ENCODE measurements around the gene PDSS2.

The PDSS2 gene

GRCh38 chr6:107205058-107205998 is 254.0 kb downstream of the PDSS2 start:
- TF ChIP-seq GATA3 (IDR thresholded peaks at IDR 0.05; ENCODE audit: low read depth, low read length) (no peak), GATA2 (IDR thresholded peaks at IDR 0.05; ENCODE audit: low read depth, low read length) (no peak)

- no peak for TF ChIP-seq GATA3 (IDR thresholded peaks at IDR 0.05; ENCODE audit: low read depth, low read length)
- TF ChIP-seq GATA2 (IDR thresholded peaks at IDR 0.05; ENCODE audit: low read depth, low read length) = no peak
Measured at GRCh38 chr6:107202876-107203468, 256.4 kb downstream of the PDSS2 start.

GRCh38 chr6:107198631-107199416 is 260.5 kb downstream of the PDSS2 start:
- TF ChIP-seq GATA2 (IDR thresholded peaks at IDR 0.05; ENCODE audit: low read depth, low read length) = no peak
- no peak for TF ChIP-seq GATA3 (IDR thresholded peaks at IDR 0.05; ENCODE audit: low read depth, low read length)

GRCh38 chr6:107196152-107196551 is 263.2 kb downstream of the PDSS2 start:
- TF ChIP-seq GATA2 (IDR thresholded peaks at IDR 0.05; ENCODE audit: low read depth, low read length) (no peak), GATA3 (IDR thresholded peaks at IDR 0.05; ENCODE audit: low read depth, low read length) (no peak)

- TF ChIP-seq GATA2 (IDR thresholded peaks at IDR 0.05; ENCODE audit: low read depth, low read length) (no peak), GATA3 (IDR thresholded peaks at IDR 0.05; ENCODE audit: low read depth, low read length) (no peak)
Measured at GRCh38 chr6:107192830-107193229, 266.5 kb downstream of the PDSS2 start.

- TF ChIP-seq GATA3 (IDR thresholded peaks at IDR 0.05; ENCODE audit: low read depth, low read length) = no peak
- no peak for TF ChIP-seq GATA2 (IDR thresholded peaks at IDR 0.05; ENCODE audit: low read depth, low read length)
Measured at GRCh38 chr6:107187630-107188029, 271.7 kb downstream of the PDSS2 start.

- TF ChIP-seq GATA2 (IDR thresholded peaks at IDR 0.05; ENCODE audit: low read depth, low read length) (no peak), GATA3 (IDR thresholded peaks at IDR 0.05; ENCODE audit: low read depth, low read length) (no peak)
Measured at GRCh38 chr6:107186047-107186446, 273.3 kb downstream of the PDSS2 start.

GRCh38 chr6:107185391-107185970 is 273.9 kb downstream of the PDSS2 start:
- TF ChIP-seq GATA3 (IDR thresholded peaks at IDR 0.05; ENCODE audit: low read depth, low read length) (no peak), GATA2 (IDR thresholded peaks at IDR 0.05; ENCODE audit: low read depth, low read length) (no peak)

- TF ChIP-seq GATA2 (IDR thresholded peaks at IDR 0.05; ENCODE audit: low read depth, low read length) = no peak
- TF ChIP-seq GATA3 (IDR thresholded peaks at IDR 0.05; ENCODE audit: low read depth, low read length) = no peak
Measured at GRCh38 chr6:107184435-107184834, 274.9 kb downstream of the PDSS2 start.

- TF ChIP-seq GATA3 (IDR thresholded peaks at IDR 0.05; ENCODE audit: low read depth, low read length) = no peak
- TF ChIP-seq GATA2 (IDR thresholded peaks at IDR 0.05; ENCODE audit: low read depth, low read length) = peak; percentile 80
Measured at GRCh38 chr6:107180099-107180498, 279.3 kb downstream of the PDSS2 start.

GRCh38 chr6:107179004-107179403 is 280.4 kb downstream of the PDSS2 start:
- TF ChIP-seq GATA3 (IDR thresholded peaks at IDR 0.05; ENCODE audit: low read depth, low read length) (no peak), GATA2 (IDR thresholded peaks at IDR 0.05; ENCODE audit: low read depth, low read length) (no peak)

- TF ChIP-seq GATA2 (IDR thresholded peaks at IDR 0.05; ENCODE audit: low read depth, low read length) (no peak), GATA3 (IDR thresholded peaks at IDR 0.05; ENCODE audit: low read depth, low read length) (no peak)
Measured at GRCh38 chr6:107173779-107174178, 285.6 kb downstream of the PDSS2 start.

- TF ChIP-seq GATA3 (IDR thresholded peaks at IDR 0.05; ENCODE audit: low read depth, low read length) (no peak), GATA2 (IDR thresholded peaks at IDR 0.05; ENCODE audit: low read depth, low read length) (no peak)
Measured at GRCh38 chr6:107171513-107171912, 287.9 kb downstream of the PDSS2 start.

GRCh38 chr6:107161521-107161920 is 297.8 kb downstream of the PDSS2 start:
- TF ChIP-seq GATA2 (IDR thresholded peaks at IDR 0.05; ENCODE audit: low read depth, low read length) (no peak), GATA3 (IDR thresholded peaks at IDR 0.05; ENCODE audit: low read depth, low read length) (no peak)
